ENCODE measurements around the gene CRLF3.

- TF ChIP-seq CTCF (IDR thresholded peaks at IDR 0.05) (no peak), ZFX (IDR thresholded peaks at IDR 0.05; ENCODE audit: borderline replicate concordance) (no peak)
These were observed 6.8 kb upstream of the CRLF3 start for GRCh38 chr17:30831257-30831656.
